HG02981 (cell line): ENCODE results near the gene PLEKHA8.

ENCODE experiments used
- ATAC-seq: cut with Tn5 transposase; IDR thresholded peaks from one replicate; pipeline ENCODE4 v1.9.1; 2021; ENCODE audit warnings: mild to moderate bottlenecking, moderate library complexity; ENCODE audit not compliant: unreplicated experiment

The PLEKHA8 gene

DNA sequence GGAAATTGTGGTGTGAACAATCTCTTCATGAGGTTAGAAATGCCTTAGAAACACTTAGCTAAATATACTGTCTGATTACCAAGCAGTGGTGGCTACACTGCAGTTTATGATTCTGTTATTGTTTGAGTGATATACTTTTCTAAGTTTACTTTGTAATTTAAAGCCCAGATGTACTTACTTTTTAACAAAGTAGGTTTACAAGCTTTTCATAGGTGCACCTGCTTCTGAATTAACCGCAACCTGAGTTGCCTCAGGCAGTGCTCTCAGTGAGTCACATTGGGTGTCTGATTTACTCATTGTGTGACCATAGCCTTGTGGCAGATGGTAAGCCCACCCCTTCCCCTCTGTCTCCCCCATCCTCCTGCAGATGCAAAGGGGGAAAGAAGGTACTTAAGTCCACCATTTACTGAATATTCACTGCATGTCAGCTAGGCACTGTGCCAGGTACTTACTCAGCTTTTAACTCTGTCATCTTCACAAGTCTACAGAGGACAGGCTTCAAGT lies 115.6 kb downstream of the PLEKHA8 start:
- ATAC-seq: no peak

DNA sequence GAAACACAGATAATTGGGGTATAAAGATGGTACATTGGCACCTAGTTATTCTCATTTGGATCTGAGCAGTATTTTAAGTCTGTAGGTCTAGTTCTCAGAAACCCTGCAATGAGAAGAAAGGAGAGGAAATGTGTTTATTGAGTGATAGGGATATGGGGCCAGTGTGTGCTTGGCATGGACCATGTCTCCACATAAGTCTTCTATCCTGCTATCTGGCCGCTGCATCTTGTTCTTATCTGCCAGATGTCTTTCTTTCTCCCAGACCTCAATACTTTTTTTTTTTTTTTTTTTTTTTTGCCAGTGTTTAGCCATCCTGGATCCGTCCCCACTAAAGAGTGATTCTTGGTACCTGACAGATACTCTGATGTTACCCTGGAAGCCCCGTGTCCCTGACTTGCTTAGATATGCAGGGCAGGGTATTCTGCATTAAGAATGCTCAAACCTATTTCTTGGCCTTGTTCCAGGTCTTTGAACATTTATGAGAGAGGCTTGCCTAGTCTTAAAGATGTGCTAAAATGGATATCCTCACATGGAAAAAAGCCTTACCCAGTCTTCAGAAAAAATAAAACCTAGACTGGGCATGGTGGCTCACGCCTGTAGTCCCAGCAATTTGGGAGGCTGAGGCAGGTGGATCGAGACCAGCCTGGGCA lies 116.6 kb downstream of the PLEKHA8 start:
- ATAC-seq: no peak

- no peak for ATAC-seq
Observed at GRCh38 chr7:30145426-30145970, 117.3 kb downstream of the PLEKHA8 start.

- no peak for ATAC-seq
Observed at GRCh38 chr7:30146127-30146612, 118.0 kb downstream of the PLEKHA8 start.

DNA sequence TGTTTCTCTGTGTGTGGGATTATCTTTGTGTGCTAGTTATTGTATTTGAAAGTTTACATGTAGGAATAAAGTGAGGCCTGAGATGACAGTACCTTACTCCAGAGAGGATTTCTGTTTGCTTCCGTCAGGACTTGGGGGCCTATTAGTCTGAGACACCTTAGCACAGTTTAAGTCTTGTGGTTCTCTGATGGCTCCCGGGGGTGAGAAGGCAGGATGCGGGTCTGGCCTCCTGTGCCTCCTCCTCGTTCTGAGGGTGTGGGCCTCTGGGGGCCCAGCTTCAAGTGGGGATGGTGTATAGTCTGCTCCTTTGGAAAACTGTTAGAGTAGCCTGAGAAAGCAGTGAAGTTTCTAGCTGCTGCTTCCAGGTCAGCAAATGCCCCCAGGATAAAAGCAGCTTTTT lies 119.0 kb downstream of the PLEKHA8 start:
- no peak for ATAC-seq

- ATAC-seq: no peak
Observed at GRCh38 chr7:30147785-30148184, 119.6 kb downstream of the PLEKHA8 start.

- ATAC-seq: no peak
Observed at GRCh38 chr7:30148426-30148825, 120.2 kb downstream of the PLEKHA8 start.

DNA sequence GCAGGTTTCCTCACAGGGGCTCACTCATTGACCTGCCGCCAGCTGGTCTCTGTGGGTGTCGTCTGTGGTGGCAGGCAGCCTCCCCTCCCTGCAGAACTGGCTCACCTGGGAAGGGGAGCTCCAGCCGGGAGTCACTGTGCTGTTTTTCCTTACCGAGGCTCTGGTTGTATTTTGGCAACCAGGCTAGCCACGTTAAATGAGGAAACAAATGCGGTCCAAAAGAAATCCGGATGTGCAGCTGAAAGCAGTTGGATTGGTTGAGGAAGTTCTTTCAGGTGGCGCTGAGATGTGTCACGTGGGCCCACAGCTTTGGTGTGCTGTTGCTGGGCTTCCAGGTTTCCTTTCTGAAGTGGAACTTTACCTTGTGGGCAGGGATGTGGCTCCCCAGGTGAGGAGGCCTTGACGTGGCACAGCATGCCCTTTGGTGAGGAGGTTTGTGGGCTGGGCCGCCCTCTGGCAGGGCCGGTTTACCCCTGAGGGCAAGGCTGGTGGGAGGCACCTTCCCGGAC lies 120.8 kb downstream of the PLEKHA8 start:
- ATAC-seq: peak; percentile 44

DNA sequence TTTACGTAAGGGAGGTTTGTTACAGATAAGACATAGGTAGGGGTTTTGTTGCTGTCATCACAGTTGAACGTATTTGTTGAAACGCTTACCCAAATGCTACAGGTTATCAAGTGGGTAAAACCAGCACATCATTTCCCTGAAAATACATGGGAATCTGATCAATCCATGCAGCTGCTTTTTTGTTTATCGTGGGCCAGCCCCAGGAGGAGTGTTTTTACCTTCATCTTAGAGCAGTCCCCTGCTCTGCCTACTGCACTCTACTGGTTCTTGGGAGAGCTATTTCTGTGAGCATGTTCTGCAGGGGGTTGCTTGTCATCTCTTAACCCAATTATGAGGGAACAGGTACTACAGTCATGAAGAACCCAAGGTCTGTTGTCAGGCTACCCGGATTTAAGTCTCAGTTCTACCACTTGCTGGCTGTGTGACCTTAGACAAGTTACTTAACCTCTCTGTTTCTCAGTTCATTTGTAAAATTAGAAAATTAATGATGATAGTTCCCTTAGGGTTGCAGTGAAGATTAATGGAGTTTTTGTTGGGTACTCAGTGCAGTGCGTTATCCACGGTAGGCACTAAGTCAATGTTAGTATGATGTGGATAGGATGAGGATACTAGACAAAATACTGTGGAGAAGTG lies 121.5 kb downstream of the PLEKHA8 start:
- no peak for ATAC-seq

GRCh38 chr7:30150711-30151110 lies 122.5 kb downstream of the PLEKHA8 start:
- ATAC-seq: no peak

DNA sequence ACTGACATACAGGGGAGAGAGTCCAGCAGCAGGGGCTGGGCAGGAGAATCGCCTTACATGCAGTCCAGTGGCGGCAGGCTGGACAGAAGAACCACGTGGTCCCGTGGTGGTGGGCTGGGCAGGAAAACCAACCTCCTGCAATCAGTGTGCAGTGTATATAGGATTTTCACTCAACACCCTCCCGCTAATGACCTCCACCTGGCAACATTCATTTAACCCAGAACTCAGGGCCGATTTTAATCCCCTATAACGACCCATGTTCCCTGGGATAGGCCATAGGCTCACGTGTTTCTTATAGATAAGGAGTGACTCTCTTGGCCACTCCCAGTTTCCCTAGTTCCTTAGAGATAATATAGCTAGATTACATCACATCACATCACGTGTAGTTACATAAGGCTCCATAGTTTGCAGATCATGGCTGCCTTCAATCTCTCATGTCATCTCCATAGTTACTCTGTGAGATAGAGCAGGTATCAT lies 125.9 kb downstream of the PLEKHA8 start:
- ATAC-seq: no peak

GRCh38 chr7:30155481-30155880 lies 127.3 kb downstream of the PLEKHA8 start:
- no peak for ATAC-seq

DNA sequence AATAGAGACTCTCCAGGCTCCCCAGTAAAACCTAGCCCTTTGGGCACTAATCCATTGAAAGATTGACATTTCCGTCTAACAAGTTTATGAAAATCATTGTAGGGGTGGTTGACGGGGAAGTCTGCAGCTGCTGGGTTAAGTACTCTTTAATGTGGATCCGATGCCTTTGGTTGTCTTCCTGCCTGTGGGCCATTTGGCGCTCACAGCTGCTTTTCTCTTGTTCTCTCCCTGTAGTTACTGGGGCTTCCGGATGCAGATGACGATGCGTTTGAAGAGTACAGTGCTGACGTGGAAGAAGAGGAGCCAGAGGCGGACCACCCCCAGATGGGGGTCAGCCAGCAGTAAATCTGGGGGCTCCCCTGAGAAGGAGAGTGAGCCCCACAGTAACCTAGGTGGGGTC lies 129.0 kb downstream of the PLEKHA8 start:
- ATAC-seq: no peak

DNA sequence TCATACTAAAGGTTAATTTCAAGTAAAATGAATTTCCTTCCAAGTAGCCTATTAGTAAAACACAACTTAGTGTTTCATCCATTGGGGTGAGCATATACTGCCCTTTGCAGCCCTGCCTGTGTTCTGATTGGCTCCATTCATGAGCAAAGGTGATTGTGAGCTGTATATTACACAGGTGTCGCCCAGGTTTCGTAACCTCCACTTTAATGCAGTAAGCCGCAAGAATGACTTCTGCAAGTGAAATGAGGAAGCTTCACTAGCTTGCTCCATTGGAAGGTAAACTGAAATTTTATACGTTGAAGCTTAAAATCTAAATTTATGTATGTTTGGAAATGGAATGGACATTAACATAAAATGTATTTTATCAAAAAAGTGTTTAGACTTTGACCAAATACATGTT lies 131.0 kb downstream of the PLEKHA8 start:
- ATAC-seq: no peak

- ATAC-seq: no peak
Observed at GRCh38 chr7:30159698-30160143, 131.5 kb downstream of the PLEKHA8 start.

DNA sequence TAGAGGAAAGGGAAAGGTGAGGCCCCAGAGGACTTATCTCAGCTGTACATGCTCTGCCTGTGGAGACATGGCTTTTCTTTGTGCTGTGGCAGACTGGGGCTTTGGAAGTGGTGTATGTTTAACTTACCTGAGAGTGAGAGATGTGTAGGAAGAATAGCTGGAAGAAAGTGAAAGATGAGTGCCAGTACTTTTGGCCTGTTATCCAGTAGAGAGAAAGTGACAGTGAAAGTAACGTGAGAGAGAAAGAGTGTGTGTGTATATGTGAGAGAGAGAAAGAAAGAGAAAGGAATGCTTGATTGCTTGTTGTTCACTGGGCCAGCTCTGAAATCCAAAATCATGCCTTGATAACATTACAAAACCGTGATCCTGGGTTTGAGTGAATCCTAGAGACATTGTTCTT lies 132.1 kb downstream of the PLEKHA8 start:
- ATAC-seq: no peak

DNA sequence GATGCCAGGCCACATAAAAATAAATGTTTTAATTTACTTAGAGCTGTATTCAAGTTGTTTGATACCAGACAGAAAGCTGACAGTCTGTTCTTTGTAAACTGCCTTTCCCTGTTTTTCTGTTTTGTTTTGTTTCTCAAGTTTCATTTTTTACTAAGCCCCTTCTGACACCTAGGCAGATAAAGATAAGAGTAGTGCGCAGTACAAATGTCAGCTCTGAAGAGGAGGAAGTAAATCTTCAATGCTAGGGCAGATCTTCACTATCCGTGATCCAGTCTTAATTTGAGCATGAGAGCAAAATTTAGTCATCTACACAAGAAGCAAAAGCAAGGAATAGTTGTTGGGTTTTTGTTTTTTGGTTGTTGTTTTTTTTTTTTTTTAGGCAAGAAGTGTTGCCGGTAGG lies 133.9 kb downstream of the PLEKHA8 start:
- no peak for ATAC-seq

DNA sequence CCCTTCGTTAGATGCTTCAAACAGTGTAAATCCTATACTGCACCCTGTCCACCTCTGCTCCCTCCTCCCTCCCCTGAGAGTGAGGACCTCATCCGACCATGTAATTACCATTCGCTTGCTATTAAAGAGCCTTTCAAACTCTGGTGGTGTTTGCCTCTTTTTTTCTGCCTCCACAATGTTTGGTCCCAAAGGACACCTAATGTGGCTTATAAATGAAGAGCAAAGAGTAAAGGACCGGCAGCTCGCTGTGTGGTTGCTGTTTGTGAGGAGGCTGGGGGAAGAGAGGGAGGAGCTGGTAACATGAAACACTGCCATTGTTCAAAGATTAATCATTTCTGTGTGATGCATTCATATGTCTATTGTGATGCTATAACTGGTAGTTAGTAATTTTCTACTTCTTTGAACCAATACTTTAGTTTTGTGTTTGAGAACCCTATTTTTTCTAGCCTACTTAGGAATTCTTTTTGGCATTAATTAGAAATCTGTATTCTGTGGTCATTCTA lies 134.5 kb downstream of the PLEKHA8 start:
- peak; percentile 27 for ATAC-seq

DNA sequence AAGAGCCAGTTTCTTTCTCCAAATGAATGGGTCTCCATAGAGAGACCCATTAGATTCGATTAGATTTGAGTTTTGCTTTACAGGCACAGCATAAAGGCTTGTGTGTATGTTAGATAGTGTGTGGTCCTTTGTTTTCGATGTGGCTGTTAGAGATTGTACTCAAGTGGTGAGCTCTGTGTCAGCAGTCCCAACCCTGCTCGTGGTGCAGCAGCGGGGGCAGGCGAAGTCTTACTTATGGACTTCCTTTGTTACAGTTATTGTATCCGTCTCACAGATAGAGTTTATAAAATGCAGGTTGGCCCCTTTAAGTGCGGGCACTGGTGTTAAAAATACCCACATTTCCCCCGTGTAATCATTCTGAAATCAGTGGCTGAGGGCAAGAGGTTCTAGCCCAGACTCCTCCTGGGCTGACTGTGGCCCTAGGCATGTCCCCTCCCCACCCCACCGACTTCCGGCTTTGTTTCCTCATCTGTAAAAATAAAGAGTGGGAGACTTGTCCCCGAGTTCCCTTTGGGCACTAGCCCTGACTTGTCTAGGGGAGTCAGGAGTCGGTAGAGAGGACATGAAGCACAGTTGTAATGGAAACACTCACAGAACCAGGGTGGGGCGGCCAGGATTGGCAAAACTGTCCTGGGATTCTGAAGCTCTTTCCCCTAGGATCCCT lies 135.2 kb downstream of the PLEKHA8 start:
- ATAC-seq: peak; percentile 44

DNA sequence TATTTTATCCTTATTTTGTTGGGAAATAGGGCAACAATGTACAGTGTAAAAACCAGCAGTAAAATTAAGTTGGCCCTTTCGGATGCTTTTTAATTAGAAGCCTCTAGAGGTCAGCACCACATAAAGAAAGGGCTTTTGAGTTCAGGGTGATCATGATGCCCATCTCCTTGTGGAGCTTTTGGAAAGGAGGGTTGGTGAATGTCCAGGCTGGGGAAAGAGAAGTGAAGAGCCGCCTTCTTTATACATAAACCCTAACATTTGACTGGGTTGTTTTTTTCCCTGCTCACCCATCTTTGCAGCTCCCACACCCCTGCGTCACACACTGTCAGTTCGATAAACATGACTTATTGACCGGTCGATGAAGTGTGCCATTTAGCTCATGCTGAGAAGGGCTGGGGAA lies 136.4 kb downstream of the PLEKHA8 start:
- ATAC-seq: no peak

- no peak for ATAC-seq
Observed at GRCh38 chr7:30165590-30165989, 137.4 kb downstream of the PLEKHA8 start.
